VCaP (cell line): ENCODE measurements around the gene POLR2F.
"Not testable (repeated sequence)": the region's sequence is repeated elsewhere in the genome, so short reads cannot be mapped to it uniquely, and the experiment has no call there.

Source experiments
- H3K27ac ChIP-seq: fragments of 450-650 bp; 2 replicates; pipeline ENCODE4 v1.5.1; 2017
- CTCF ChIP-seq: fragments of 450-650 bp; conservative IDR thresholded peaks from 2 replicates; pipeline ENCODE4 v1.5.1; 2017; ENCODE audit warnings: mild to moderate bottlenecking, moderate library complexity

Gene POLR2F

DNA sequence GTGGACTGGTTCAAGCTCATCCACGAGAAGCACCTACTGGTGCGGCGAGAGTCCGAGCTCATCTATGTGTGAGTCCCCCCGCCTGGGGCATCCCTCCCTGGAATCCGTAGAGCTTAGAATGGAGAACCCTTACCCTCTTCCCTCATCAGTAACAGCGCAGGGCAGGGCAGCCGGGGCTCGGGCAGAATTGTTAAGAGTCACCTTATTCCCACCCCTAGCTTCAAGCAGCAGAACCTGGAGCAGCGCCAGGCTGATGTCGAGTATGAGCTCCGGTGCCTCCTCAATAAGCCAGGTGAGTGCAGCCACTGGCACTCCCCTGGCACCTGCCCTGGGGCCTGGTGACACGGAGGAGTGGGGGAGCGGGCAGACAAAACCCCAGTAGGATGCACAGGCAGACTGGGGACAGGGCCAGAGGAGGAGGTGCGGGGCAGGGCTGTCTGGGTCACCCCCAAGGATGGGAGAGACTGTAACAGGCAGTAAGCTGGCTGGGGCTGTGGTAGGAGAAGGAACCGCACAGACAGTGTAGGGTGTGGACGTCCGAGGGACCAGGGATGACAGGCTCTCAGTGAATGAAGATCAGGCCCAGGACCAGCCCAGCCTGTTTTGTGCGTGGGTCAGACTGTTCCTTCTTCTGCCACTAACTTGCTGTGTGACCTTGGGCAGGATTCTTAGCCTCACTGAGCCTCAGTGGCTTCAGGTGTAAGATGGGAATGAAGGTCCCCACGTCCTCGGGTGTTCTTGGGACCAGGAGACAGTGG is 20.5 kb upstream of the POLR2F start:
- TF ChIP-seq CTCF: no peak

GRCh38 chr22:37933711-37934376 is 19.7 kb upstream of the POLR2F start:
- peak overlapping the region; percentile 49 for H3K27ac ChIP-seq
- TF ChIP-seq CTCF: peak; percentile 97

More for the DNA sequence above, 20.5 kb upstream of the POLR2F start:
- 0 out of 2 replicates have a peak overlapping the region, but pooled peaks have one; percentile 49 for H3K27ac ChIP-seq

GRCh38 chr22:37940698-37941376 is 12.7 kb upstream of the POLR2F start:
- TF ChIP-seq CTCF: no peak
- no peak overlapping the region for H3K27ac ChIP-seq

DNA sequence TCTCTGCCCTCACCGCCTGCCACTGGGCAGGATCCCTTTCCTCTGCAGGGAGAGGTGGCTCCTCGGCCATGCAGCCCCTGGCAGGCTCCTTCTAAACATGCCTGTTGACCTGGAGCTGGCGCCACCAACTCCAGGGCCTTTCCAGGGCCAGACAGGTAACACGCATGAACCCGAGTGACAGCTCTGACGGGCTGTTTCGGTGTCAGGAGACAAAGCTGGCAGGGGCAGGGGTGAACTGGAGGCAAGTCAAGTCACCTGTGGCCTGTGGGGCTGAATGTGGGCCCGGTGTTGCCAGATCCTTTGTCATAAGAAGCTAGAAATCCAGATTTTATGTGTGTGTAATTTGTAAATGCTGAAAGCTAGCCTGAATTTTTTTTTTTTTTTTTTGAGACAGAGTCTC is 11.4 kb upstream of the POLR2F start:
- H3K27ac ChIP-seq: 0 out of 2 replicates have a peak overlapping the region, but pooled peaks have one; percentile 60
- TF ChIP-seq CTCF: no peak

- TF ChIP-seq CTCF: no peak
- peak overlapping the region; percentile 60 for H3K27ac ChIP-seq
These were observed 10.2 kb upstream of the POLR2F start for GRCh38 chr22:37943136-37943824.

DNA sequence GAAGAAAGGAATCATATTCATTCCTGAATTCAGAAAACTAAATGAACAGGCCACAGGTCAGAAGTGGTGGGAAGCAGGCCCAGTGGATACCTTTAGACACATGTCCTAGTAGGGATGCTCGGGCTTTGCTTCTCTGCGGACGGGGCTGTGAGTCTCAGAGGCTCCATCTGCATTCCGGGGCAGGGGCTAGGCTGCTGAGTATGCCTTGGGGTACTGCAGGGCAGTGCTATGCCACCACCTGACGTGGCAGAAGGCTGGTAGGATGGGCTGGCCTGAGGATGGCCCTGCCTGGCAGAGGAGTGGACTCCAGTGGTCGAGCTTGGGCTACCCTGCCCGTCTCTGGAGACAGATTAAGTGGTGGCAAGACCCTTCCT is 9.7 kb upstream of the POLR2F start:
- TF ChIP-seq CTCF: no peak
- peak overlapping the region; percentile 60 for H3K27ac ChIP-seq

DNA sequence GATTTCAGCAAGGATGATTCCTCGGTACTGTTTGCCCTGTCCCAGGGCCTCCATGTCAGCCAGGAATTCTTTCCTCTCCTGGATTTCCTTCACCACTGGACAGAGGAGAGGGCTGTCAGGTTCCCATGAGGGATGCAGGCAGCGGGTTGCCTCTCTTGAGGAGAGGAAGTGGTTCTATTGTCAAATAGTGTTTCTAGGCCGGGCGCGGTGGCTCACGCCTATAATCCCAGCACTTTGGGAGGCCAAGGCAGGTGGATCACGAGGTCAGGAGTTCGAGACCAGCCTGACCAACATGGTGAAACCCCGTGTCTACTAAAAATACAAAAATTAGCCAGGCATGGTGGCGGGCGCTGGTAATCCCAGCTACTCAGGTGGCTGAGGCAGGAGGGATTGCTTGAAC is 9.1 kb upstream of the POLR2F start:
- peak overlapping the region; percentile 60 for H3K27ac ChIP-seq

DNA sequence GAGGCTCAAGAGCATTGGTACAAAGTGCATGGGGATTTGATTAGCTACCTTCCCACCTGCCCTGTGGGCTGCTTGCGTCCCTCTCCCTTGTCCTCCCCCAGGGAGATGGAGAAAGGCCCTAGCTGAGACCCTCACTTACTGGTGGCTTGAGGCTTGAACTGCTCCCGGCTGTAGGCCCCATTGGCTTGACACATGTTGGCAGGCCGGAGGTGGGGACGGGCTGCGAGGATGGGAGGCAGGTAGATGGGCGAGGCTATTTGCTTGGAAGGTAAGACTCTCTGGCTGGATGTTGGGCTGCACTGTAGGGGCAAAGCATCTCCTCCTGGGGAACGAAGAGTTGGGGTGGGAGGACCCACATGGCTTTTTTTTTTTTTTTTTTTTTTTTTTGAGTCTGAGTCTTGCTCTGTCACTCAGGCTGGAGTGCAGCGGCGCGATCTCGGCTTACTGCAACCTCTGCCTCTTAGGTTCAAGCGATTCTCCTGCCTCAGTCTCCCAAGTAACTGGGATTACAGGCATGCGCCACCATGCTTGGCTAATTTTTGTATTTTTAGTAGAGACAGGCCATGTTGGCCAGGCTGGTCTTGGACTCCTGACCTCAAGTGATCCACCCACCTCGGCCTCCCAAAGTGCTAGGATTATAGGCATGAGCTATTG is 6.2 kb upstream of the POLR2F start:
- not testable (repeated sequence) for H3K27ac ChIP-seq
